Measurements from ENCODE around the gene ABR.
"Not testable (repeated sequence)": the region's sequence is repeated elsewhere in the genome, so short reads cannot be mapped to it uniquely, and the experiment has no call there.

Gene ABR

DNA sequence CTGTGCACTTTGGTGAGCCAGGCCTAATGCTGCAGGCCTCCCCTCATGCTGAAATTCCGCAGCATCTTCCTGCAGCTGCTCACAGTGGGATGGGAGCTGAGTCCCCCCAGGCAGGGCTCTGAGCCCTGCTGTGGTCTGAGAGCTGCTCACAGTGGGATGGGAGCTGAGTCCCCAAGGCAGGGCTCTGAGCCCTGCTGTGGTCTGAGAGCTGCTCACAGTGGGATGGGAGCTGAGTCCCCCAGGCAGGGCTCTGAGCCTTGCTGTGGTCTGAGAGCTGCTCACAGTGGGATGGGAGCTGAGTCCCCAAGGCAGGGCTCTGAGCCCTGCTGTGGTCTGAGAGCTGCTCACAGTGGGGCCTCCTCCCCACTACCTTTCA lies 58.4 kb downstream of the ABR start:
- not testable (repeated sequence) for DNase-seq (ENCODE audit: low read depth in 3 of 3)

DNA sequence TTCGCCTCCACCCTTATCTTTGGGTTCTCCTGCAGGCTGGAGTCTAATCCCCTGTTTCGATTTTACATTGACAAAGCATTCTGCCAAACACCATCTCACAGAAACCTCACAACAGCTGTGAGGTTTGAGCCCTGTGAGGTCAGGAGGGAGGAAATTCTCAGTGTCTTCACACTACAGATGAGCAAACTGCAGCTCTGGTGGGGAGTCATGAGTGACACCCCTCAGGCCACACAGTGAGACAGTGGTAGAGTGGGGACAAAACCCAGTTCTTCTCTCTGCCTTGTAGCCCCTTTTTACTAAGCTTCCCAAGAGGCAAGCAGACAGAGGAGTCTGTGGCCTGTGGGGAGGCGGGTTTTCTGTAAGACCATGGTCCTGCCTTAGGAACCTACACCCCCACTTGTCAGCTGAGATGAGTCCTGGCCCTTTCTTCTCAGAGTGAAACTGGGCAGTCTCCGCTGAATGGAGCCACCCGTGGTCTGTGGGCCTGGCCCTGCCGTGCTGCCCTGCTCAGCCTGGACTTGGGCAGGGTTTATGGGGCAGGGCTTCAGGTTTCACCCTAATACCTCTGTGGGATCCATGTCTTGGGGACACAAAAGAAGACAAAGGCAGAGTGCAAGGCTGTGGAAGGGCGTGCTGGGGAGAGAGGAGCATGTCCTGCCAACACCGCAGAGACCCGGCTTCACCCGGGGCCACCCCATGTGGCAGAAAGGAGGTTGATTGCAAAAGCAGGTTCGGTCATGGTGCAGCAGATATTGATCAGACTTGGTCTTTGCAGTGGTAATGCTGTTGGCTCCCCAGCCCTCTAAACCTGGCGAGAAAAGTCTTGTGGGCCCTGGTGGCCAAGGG lies 59.0 kb downstream of the ABR start:
- DNase-seq (ENCODE audit: low read depth in 3 of 3), result no peak

DNA sequence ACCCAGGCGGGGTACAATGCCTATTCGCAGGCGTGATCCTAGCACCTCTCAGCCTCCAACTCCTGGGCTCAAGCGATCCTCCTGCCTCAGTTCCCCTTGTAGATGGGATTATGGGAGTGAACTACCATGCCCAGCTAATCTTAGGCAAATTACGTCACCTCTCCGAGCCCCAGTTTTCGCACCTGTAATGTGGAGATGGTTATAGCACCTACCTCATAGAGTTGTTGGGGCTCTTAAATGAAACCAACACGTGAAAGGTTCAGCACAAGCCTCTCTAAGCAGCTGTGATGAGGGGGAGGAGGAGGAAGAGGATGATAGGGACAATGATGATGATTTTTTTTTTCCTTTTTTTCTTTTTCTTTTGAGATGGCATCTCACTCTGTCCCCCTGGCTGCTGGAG lies 59.9 kb downstream of the ABR start:
- DNase-seq (ENCODE audit: low read depth in 3 of 3), result no peak

DNA sequence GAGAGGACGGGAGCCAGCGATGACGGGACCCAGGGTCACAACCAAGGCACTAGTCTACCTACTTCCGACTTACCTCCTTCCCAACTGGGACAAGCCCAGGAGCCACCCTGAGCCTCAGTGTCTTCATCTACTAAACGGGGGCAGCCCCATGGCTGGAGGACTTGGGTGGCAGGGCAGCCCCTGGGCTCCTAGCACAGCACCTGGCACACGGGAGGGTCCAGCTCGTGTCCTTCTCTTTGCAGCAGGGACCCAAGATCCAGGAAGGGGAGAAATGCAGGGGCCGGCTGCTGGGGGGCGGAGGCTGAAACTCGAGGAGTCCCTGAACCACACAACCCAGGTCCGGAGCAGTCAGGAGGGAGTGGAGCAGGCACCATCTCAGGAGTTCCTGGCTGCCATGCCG lies 63.2 kb downstream of the ABR start:
- no peak for DNase-seq (ENCODE audit: low read depth in 3 of 3)

DNA sequence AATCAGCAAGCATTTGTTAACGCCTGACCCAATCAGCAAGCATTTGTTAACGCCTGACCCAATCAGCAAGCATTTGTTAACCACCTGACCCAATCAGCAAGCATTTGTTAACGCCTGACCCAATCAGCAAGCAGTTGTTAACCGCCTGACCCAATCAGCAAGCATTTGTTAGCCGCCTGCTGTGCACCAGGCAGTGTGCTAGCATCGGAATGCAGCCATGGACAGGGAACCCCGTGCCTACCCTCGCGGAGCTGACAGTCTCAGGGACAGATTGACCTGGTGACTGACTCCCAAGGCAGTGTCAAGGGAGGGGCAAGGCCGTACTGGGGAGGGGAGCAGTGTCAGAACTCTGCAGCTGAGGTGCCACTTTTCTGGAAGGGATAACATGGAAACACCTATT lies 66.9 kb downstream of the ABR start:
- no peak for DNase-seq (ENCODE audit: low read depth in 3 of 3)

DNA sequence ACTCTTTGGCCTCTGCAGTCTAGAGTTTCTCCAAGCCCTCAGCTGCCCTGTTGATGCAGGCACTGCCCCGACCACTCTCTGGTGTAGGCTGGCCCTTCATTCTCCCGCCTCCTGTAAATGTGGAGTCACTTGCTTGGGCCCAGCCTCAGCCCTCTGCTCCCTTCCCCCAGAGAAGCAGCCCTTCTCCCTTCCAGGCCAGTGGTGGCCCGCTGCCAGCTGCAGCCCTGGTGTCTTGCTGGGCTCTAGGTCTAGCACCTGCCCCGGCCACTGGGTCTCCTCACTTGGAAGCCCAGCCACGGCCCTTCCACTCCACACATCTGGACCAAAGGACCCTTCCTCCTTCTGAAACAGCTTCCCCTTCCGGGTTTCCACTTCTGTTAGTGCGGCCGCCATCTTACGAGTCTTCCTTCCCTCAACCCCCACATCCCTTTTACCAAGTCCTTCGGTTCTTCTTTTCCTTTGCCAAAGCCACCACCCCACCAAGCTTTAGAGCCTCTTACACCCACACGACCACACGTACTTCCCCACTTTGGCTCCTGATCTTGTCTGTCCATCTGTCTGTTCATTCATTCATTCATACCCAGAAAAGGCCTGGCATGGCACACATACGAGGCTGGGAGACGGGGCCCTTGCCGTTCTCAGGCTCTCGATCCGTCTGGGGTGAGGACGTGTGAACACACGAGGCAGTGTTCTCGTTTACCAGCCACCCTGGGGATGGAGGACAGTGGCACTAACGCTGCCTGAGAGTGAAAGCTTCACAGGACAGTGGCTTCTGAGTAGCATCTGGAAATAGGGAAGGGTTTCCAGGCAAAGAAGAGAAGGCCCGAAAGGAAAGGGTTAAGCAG lies 68.0 kb downstream of the ABR start:
- DNase-seq (ENCODE audit: low read depth in 3 of 3), result no peak

DNA sequence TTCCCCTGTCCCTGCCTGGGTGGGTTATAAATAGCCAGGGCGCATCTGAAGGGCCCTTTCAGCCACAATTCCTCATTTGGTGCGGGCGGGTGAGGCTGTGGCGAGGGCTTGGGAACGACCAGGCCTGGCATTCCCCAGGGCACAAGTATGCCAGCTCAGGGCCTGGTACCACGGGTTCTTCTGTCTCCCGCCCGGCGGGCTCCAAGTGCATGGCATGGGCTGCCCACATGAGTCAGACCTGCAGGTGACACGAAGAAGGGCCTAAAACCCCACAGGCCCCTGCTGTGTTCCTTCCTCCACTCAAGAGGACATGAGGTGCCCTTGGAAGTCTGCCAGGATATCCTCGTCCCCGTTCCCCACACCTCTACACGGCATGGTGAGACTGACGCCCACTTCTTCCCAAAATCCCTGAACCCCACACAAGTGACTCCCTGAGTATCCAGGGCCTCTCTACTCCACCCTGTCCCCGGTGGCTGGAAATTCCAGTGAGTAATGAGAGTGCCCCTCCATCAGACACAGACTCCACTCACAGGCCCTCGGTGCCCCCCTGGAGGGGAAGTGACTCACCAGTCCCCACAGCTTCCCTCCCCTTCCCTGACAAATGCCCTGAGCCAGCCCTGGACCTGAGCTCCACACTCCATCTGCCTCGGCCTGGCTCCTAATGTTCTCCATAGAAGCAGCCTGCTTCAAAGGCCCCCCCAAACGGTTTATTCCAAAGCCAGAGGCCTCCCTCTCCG lies 68.8 kb downstream of the ABR start:
- no peak for DNase-seq (ENCODE audit: low read depth in 3 of 3)

DNA sequence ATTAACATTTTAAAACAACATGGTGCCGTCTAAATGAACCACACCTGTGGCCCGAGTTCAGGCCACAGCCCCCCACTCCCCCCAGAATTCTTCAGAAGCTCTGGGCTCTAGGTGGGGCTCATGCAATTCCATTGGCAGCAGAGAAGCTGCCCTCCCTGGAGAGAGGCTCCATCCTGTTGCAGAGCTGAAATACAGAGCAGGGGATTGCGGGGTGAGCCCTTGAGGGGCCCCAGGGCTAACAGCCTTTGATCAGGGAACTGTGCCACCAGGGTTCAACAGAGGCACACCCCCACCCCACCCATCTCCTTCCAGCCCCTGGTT lies 69.3 kb downstream of the ABR start:
- no peak for DNase-seq (ENCODE audit: low read depth in 3 of 3)

DNA sequence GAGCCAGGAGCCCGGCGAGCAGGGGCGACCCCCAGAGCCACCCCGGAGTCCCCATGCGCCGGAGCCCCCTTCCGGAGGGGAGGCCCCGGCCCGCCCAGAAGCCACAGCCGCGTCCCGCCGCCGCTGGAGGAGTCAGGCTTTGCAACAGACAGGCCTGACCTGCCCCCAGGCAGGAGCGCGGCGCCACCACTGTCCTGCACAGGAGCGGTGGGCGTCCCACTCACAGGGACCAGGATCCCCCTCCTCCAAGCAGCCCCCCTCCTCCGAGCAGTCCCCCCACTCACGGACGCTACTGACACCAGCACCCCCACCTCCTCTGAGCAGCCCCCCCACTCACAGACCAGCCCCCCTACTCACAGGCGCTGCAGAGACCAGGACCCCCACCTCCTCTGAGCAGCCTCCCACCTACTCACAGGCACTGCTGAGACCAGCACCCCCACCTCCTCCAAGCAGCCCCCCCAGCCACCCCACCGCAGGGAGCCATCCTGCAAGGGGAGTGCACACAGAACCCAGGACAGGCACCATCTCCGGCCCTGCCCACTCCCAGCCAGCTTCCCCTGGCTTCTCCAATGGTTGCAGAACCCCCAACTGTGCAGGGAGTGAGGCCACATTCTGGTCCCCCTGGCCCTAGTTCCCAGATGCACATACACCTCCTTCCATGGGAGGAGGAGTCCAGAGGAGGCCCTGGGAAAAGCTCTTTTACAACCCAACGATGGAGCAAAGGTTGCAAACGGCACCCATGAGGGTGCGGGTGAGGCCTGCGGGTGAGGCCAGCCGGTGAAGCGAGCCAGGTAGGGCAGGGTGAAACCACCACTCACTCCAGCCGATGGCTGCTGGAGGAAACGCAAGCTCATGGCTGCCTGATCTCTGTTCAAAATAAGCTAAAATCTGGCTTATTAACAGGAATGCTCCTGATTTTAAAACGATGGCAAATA lies 69.9 kb downstream of the ABR start:
- peak in 1 of 3 experiments; percentile 45 for DNase-seq (ENCODE audit: low read depth in 3 of 3)

DNA sequence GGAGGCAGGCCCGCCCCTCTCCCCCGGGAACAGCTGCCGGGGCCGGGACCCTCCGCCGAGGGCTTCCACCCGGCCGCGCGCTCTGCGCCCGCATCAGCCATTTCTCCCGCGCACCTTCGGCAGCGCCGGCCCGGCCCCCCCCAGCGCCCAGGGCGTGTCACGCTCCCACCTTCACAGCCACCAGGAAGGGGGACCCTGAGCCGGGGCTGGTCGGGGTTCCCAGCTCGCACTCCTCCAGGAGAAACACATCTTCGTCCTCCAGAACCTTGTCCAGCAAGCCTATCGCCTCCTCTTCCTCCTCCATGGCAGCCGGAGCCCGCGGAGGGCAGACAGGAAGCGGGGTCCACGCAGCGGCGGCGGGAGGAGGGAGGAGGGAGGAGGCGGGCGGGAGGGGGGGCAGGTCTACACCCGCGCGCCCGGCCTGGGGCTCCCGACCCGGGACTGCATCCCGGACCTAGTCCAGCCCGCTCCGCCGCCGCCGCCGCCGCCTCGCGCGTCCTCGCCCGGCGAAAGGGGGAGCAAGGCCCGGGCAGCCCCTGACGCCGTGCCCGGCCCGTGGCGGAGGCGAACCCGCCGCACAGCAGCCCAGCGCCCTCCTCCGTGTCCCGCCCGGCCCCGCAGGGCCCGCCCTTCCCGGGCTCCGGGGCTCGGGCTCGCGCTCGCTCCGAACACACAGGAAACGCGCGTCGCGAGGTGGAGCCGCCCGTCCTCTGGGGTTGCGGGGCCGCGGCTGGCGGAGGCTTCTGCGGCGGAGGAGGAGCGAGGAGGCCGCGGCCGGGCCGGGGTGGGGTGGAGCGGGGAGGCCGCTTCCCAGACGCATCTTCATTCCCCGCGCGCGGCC lies 70.8 kb downstream of the ABR start:
- DNase-seq (ENCODE audit: low read depth in 3 of 3), result peak; percentile 29 to 59 (median 43)

DNA sequence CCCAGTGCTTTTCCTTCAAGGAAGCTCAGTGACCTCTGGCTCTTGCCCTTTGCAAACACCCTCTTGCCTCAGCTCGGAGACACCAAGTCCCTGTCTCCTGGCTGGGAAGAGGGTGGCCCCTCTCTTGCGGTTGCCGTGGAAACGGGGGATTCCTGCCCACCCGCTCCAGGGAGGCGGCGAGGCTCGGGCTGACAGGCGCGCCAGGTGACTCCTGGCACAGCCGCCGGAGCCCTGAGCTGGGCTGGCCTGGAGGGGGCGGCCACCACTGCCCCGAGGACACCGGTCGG lies 71.4 kb downstream of the ABR start:
- no peak for DNase-seq (ENCODE audit: low read depth in 3 of 3)

DNA sequence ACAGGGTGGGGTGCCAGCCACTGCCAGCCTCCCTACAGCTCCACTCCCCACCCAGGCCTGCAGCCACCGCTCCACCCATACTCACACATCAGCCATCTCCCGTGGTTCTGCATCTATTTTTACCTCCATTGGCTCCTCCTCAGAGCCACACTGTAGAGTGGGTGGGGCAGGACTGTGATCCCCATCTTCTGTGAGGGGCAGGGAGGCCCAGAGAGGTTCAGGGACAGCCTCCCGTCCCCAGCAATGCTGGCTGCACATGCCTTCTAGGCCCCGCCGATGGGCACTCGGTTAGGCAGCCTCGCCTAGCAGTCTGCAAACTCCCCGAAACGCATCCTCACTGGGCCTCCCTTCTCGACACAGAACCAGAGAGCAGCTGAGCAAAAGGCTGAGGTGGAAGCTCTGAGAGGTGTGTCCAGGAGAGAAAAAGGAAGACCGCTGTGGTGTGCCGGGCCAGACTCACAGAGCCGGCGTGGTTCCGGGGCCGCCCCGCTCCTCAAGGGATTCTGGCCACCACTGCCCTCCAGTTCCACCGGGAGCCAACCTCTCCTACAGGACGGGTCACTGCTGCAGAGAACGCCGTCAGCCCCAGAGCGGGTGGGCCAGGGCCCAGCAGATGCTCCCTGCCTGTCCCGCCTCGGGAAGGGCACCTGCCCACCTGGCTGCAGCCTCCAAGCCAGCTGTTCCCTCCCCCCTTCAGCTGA lies 71.9 kb downstream of the ABR start:
- DNase-seq (ENCODE audit: low read depth in 3 of 3), result no peak

DNA sequence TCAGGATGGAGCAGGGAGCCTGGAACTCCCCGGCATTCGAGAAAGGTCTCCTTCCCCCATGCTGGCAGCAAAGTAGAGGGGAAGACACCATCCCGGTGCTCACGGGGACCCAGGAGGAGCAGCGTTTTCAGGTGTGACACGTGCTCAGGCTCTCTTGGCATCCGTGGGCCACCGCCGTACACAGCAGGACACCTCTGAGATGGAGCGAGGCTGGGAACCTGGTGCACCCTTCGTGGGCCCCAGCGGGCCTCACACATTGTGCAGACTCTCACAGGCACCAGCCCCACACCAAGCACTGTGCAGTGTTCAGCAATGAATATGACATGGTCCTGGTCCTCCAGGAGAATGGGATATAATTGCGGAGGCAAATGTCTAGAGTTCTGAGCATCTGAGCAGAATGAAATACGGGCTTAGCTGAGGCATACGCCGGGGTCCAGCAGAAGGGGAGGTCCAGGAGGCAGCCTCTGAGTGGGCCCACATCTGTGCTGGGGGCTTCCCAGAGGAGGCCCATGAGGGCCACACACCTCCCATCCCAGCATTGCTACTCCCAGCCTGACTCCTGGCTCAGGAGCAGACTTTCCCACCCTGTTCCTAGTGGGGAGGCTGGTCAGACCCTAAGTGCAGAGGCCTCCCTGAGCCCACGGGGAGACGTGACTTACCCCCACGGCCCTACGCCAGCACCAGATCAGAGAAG lies 72.6 kb downstream of the ABR start:
- no peak for DNase-seq (ENCODE audit: low read depth in 3 of 3)

DNA sequence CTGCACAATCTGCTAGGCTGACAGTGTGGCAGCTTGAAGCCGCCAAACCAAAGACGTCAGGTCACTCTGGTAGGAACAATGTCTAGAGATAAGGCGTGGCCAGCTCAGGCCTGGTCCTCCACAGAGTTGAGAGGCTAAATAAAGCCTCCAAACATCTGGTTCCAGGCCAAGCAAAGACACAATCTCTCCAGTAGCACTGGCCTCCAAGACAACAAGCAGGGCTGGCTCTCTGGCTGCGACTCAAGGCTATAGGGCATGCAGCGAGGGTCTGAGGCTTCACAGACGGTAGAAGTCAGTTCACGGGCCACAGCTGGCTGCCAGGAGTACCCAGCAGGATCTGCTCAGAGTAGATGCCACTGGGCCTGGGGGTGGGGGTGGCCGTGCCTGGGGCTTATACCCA lies 75.6 kb downstream of the ABR start:
- no peak for DNase-seq (ENCODE audit: low read depth in 3 of 3)

DNA sequence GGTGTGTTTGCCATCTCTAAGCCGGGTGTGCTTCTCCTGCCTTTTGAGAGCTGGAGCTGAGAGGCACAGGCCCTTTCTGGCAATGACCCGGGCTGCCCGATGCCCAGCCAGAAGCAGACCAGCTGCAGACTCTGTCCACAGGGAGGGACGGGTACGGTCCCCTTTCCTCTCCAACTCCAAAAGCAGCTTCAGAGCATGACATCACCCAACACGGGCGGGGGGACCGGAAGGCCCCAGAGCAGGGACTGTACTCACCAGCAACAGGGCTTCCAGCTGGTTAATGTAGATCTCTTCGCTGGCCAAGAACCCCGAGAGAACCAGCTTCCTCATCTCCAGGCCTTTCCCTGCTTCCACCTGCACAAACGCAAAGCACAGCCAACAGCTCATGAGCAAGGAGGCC lies 79.4 kb downstream of the ABR start:
- DNase-seq (ENCODE audit: low read depth in 3 of 3), result no peak

DNA sequence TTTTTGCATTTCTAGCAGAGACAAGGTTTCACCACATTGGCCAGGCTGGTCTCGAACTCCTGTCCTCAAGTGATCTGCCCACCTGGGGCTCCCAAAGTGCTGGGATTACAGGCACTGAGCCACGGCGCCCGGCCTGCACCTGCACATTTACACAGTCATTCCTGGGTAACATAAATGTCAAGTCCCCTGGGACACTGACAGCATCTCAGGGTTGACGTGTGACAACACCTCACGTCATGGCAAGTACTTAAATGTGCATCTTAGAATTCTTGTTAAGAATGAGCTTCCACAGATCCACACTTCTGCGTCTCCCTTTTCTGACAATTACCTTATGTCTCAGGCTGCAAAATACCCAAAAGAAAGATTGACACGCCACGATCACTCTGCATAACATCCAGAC lies 80.5 kb downstream of the ABR start:
- DNase-seq (ENCODE audit: low read depth in 3 of 3), result no peak

DNA sequence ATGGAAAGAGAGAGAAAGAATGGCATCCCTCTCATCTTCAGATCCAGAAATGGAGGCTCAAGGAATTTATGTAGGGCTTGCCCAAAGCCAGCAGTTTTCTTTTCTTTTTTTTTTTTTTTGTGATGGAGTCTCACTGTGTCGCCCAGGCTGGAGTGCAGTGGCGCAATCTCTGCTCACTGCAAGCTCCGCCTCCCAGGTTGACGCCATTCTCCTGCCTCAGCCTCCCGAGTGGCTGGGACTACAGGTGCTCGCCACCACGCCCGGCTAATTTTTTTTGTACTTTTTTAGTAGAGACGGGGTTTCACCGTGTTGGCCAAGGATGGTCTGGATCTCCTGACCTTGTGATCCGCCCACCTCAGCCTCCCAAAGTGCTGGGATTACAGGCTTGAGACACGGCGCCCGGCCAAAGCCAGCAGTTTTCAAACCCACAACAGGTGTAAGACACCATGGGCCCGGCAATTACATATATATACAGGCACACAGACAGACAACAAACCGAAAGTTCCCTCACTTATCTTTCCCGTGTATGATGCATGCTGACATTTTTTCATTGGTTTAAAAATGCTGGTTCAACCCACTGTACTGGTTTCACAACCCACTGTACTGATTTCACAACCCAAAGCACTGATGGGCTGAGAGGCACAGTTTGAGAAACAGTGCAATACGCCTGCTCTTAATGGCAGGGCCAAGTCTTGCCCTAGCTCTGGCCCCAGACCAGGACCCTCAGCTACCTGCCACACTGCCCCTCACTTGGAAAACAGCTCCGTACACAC lies 81.6 kb downstream of the ABR start:
- not testable (repeated sequence) for DNase-seq (ENCODE audit: low read depth in 3 of 3)

DNA sequence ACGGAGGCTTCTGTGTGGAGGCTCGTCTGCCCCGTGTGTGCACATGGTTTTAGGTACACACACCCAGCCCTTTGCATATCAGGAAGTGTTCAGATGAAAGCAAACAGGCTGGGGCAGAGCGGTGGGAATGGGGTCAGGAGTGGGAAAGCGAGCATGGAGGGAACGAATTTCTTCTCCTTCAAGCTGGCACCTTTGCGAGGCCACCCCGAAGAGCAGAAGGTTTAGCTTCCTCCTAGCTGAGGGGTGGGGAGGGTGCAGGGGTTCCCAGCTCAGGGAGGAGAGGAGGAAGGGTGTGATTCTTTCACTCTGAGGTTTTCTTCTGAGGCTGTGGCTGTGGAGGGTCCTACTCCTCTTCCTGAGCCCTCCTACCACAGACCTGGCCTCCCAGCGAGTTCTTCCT lies 83.6 kb downstream of the ABR start:
- no peak for DNase-seq (ENCODE audit: low read depth in 3 of 3)

DNA sequence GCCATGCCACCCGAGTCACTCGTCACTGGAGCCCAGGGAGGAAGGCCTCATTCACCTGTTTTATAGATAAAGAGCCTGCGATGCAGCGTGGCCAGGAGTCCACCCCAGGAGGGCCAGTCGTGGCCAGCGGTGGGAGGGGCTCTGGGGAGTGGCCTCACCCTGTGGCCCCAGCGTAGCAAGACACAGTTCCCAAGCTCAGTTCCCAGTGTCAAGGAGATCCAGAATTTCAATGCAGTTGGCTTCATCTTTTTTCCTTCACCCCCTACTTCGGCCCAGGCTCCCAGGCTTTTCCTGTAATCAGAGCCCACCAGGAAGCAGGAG lies 84.0 kb downstream of the ABR start:
- DNase-seq (ENCODE audit: low read depth in 3 of 3), result no peak
